GM12892 (cell line): ENCODE measurements around the gene PTS.

Experiments used
- POLR2AphosphoS5 ChIP-seq: IDR thresholded peaks from 2 replicates; pipeline ENCODE4 v1.6.1; 2011; ENCODE audit warnings: low read depth, low read length, control low read depth
- TAF1 ChIP-seq: IDR thresholded peaks from 2 replicates; pipeline ENCODE4 v1.6.1; 2011; ENCODE audit warnings: low read depth, mild to moderate bottlenecking, control low read depth, low read length, borderline replicate concordance

DNA sequence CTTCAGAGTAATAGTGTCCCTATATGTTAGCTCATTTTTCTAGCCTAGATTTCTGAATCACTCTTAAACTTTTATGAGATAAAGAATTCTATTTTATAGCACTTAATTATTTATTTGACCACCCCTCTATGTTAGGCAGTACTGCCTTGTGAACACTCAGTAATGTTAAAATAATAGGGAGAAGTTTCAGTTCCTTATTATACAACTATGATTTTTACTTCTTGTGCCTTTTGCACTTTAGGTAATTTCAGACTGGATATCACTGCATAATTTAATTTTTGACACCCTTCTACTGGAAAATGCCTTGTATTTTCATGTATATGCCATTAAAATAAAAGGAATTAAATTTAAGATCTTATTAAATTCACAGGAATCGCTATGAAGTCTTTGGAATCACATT is 47.8 kb upstream of the PTS start:
- TF ChIP-seq POLR2AphosphoS5 = no peak
- no peak for TF ChIP-seq TAF1
